HG02840 (cell line): ENCODE results near the gene WWOX.
"Not testable (repeated sequence)": the region's sequence is repeated elsewhere in the genome, so short reads cannot be mapped to it uniquely, and the experiment has no call there.

Experiments
- ATAC-seq: cut with Tn5 transposase; IDR thresholded peaks from one replicate; pipeline ENCODE4 v1.9.1; 2021; ENCODE audit warnings: mild to moderate bottlenecking, moderate library complexity, moderate number of reproducible peaks; ENCODE audit not compliant: unreplicated experiment, low FRiP score

The WWOX gene

DNA sequence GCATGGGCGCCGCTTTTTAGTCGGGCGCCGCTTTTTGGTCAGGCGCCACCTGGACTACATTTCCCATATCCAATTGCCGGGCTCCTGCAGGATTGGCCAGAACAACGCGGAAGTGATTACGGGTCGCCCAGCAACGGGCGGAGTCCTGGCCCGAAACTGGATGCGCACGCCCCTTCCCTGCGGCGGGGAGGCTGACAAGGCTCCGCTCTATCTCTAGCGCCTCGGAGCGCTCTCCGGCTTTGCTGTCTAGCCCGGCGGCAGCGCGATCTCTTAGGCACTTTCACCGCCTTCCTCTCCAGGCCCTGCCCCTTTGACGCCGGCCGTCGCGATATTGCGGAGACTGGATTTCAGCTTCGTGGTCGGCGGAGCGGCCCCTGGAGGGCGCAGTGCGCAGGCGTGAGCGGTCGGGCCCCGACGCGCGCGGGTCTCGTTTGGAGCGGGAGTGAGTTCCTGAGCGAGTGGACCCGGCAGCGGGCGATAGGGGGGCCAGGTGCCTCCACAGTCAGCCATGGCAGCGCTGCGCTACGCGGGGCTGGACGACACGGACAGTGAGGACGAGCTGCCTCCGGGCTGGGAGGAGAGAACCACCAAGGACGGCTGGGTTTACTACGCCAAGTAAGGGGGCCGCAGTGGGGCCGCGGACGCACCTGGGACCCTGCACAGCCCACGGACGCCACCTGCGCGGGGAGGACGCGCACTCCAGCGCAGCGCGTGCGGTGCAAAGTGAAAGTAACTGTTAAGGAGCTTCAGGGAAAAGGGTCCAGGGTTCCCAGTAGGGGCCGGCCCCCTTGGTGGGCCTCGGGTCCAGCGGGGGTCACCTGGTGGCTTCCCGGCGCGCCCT is at the start of gene WWOX:
Gene WWOX (plus strand): TSS at position 384 of the 841 bp plus-strand sequence.
- ATAC-seq, result peak; percentile 94

DNA sequence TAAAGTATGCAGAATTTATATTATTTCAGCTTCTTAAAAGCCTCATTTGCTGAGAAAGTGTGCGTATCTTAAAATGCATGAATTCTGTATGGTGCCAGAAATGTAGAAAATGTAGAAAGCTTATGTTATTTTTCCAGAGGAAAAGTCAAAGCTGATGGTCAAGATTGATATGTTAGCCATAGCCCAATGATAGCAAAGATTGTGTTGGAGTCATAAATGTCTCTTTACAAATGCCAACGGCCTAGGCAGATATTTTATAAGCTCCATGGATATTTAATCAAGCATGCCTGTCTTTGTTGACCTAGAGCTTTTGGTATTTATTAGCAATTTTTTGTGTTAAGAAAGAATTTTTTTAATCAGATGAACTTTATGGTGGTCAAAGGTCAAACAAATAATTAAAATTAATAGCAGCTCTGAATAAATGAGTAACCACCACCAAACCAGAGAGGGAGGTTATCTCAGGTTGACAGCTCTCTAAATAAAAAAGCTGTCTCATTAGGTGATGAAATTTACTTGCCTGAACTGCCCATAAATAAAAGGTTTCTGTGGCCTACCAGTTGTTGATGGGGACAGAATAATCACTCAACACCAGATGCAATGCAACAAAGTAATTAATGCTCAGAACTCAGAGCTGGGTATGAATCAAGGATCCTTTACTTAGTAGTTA is 48.6 kb upstream of the WWOX start:
- ATAC-seq, result no peak

DNA sequence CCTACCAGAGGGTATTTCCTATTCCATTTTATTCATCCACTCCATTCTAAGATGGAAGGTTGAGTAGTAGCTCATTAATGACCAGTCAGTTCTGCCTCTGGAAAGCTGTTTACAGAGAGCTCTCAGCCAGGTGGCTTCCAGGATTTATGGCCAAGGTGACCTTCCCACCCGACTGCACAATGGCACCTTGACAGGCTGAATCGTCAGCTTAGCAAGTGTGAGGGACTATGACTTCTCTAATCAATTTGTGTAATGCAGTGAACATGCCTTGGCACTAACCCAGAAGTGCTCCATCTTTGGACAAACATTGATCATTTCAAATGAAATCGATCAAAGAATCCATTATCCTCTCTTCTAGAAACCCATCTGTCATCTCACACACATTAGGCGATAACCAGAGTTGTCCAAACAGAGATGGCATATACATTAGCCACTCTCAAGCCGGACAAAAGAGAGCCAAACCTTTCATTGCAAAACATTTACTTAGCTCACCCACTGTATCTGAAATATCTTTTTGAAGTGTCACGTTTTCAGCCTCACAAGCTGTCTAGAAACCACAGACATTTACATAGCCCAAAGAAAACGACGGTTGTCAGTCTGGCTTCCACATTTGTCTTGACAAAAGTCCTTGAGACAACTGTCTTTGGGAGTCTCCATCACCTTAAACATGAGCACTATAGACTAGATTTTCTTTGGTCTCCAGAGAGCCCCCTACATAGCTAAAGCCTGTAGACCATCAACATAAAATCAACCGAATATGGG is 41.5 kb upstream of the WWOX start:
- no peak for ATAC-seq

DNA sequence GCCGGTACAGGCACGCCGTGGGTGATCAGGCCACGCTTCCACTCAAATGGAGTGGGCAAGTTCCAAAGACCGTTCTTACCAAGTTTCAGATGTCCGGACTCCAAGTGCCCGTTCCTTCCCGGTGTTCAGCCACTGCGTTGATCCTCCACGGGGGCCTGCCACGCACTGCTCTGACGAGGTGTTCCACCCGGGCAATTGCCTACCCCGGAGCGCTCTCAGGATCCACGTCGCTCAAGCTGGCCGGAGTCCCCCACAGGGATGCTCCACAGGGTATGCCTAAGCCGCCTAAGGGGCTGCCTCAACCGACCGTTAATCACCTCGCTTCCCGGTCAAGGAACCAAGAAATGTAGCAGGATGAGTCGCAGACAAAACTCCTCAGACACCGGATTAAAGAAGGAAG is 39.6 kb upstream of the WWOX start:
- ATAC-seq, result not testable (repeated sequence)

DNA sequence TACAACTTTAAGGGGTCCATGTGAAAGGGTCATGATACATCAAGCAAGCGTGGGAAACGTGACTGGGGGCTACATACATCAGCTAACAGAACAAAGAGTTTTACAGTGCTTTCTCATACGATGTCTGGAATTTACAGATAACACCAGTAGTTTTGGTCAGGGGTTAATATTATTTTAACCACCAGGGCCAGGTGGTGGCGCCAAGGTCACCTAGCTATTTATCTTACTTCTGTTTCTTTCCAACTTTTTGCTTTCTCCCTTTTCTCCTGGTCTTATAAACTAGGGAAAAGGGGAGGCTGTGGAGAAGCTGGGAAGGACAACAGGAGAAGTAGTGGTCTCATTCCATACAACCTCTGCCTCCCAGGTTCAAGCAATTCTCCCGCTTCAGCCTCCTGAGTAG is 39.2 kb upstream of the WWOX start:
- no peak for ATAC-seq

DNA sequence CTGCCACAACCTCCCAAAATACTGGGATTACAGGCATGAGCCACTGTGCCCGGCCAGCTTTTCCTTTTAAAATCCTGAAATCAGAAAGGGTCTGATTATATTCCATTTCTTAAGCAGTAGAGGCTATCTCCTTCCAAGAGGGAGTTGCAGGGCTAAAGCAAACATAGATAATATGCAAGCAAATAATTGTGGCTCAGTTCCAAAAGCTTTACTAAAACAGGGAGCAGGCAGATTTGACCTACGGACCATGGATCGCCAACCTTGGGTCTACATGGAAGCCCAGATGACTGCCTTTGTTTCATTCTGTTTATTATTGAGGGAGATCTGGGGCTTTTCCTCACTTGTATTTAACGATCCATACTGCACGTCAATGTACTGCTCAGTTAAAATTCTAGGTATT is 38.6 kb upstream of the WWOX start:
- no peak for ATAC-seq

DNA sequence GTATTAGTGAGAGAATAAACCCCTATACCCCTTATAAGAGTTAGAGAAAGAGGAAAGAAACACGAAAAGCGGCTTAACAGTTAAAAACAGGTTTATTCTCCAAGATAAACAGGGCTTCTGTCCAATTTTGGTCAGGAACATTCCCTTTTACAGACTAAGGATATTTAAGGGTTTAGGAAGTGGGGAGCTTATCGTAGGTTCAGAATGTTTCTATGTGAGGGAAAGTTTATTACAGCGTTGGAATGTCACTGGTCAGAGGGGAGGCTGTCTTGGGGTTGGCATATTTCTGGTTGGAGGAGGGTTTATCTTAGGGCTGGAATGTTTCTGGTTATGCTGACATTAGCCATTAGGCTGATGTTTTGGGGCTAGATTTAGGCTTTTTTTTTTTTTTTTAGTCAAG is 34.1 kb upstream of the WWOX start:
- no peak for ATAC-seq

DNA sequence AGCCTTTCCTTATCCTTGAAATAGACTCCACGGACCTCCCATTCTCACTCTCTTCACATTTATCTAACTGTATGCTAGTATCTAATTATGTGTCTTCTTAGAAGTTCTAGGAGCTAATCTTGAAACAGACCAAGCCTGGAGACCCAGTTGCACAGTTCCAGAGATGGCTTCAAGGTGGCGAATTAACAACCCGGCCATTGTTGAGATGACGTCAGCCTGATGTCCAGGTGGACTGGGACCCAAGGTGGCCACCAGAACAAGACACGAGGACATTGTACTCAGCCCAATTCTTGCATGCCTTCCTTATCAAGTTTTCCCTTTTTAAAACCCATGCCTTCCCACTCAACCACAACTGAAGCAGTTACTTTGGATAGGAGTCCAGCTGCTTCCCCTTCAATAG is 29.5 kb upstream of the WWOX start:
- ATAC-seq, result no peak

DNA sequence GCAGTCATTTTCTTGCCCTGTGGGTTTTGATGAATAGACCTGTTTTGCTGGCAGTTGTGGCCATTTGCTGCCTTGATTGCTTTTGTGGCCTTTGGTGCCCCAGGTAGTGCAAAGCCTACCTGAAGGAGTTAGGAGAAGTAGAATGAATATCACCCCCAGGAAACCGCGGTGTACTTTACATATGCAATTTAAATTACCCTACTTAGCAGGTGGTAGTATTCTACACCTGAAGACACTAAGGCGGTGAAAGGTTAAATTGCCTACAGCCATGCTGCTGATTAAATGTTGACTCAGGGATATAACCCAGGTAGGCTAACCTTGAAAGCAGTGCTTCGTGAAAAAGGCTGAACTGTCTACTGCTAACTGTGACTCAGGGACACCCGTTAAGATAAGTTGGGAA is 27.2 kb upstream of the WWOX start:
- ATAC-seq, result no peak

DNA sequence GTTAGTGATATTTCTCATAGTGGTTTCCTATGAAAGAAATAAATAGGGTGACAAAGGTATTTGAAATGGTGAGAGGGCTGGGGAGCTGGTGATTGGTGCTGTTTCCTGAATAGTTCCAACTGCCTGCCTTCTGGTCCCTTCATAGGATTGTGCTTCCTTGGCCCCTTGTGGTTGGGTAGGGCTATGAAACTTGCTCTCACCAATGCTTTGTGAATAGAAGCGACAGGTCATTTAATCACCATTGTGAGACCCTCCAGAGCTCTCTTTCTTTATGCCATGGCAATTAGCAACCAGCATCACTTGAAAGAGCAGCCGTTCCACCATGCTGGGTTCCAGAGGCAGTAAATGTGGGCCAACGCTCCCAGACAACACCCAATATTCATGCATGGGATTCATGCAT is 23.7 kb upstream of the WWOX start:
- no peak for ATAC-seq

DNA sequence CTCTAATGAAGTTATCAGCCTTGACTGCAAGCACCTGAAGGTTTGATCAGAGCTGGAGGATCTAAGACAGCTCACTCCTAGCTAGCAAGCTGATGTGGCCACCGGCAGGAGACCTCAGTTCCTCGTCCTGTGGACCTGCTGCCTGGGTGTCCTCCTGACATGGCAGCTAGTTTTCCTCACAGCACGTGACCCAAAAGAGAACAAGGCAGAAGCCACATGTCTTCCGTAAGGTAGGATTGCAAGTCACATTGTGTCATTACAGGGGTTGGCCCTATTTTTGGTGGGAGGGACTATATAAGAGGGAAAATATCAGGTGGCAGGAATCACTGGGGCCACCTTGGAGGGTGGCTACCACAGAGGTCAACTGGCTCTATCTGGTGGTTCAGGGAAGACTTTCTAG is 18.1 kb upstream of the WWOX start:
- no peak for ATAC-seq

DNA sequence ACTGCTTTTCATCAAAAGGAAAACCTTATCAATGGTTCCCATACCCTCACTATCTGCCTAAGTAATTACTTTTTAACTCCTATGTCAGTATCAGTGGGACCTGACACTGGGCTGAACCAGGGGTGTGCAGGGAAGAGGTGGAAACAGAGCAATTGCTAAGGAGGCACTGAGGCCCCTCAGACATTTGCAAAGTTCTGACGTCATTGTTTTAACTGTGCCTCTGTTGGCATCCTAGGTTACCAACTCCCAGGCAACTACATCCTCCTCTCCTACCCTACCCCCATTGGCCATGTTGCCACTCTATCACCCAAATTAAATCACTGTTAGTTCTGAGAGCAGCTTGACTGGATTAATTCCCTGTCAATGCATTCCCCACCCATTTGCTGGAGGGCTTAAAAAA is 8.0 kb upstream of the WWOX start:
- no peak for ATAC-seq

DNA sequence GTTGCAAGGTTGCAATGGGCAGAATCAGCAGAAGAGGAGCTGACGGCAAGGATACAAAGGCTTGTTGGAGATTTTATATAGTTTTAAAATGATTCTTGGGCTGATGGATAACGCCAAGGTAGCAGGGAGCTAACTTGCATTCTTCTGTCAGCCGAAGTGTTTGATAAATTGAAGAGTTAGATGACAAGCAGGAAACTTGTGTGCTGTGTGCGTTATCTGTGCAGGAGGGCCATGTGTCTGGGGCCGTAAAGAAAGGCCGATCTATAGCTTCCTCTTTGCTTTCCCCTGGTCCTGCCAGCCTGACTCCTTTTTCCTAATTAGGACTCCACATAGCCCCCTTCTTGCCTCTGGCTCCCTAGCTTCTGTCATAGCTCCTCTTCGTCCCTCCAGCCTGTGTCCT is 6.7 kb upstream of the WWOX start:
- no peak for ATAC-seq

DNA sequence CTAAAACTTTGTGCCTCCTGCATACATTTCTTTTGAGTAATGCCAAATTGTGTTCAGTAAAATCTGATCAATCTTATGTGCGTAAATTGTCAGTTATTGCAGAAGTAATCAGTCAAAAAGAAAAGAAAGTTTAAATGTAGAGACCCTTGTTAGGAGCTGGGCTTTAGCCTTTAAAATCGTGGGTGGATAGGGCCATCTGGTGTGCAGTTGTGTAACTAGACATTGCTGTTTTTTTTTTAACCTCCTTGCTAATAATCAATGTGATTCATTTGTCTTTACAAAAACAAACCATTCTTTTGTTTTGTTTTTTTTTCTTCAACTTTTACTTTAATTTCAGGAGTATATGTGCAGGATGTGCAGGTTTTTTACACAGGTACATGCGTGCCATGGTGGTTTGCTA is 5.3 kb upstream of the WWOX start:
- no peak for ATAC-seq

DNA sequence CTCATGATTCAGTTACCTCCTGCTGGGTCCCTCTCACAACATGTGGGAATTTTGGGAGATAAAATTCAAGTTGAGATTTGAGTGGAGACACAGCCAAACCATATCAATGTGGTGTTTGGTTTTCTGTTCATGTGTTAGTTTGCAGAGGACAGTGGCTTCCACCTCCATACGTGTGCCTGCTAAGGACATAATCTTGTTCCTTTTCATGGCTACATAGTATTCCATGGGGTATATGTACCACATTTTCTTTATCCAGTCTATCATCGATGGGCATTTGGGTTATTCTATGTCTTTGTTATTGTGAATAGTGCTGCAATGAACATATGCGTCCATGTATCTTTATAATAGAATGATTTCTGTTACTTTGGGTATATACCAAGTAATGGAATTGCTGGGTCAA is 4.5 kb upstream of the WWOX start:
- no peak for ATAC-seq

DNA sequence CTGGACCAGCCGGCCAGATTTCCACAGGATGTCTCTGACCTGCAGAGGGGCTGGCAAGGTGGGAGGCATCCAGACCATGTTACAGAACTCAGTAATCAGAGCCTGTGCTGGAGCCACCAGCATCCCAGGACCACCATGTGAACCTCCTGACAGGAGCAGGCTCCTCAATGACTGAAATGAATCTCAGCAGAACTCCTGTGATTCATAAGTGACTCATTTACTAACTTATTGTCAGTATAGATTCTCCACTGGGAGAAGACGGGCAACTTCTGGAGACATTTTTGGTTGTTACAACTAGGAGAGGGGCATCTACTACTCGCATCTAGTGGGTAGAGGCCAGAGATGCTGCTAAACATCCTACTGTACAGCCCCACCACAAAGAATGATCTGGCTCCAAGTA is 3.1 kb upstream of the WWOX start:
- no peak for ATAC-seq

DNA sequence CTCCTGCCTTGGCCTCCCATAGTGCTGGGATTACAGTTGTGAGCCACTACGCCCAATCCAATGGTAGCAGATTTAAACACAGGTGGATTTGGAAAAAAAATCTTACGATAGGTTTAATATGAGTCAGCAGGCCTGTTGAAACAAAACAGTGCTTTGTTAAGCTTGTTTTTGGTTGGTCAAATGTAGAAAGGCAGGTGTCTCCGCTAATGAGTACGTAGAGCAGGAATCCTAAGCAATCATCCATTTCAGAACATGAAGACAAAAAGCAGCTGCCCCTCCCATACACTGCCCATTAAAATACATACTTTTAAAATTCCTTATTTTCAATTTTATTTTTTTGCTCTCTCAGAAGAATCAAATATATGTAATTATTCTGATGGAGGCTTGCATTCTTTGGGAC is 1.9 kb upstream of the WWOX start:
- no peak for ATAC-seq

DNA sequence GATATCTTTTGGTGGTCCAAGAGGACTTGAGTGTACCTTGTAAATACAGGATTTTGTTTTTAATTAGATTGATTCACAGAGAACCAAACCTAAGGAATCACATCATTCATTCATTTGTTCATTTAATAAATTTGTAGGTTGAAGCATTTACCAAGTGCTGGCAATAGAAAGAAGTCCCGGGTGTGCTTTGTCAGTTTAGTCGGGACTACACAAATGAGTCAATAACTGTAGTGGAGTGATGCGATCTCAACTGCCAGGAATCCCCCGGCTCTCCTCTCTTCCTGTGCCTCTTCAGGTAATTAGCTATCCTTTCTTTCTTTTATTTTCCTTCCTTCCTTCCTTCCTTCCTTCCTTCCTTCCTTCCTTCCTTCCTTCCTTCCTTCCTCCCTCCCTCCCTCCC is 1.4 kb upstream of the WWOX start:
- ATAC-seq, result no peak

DNA sequence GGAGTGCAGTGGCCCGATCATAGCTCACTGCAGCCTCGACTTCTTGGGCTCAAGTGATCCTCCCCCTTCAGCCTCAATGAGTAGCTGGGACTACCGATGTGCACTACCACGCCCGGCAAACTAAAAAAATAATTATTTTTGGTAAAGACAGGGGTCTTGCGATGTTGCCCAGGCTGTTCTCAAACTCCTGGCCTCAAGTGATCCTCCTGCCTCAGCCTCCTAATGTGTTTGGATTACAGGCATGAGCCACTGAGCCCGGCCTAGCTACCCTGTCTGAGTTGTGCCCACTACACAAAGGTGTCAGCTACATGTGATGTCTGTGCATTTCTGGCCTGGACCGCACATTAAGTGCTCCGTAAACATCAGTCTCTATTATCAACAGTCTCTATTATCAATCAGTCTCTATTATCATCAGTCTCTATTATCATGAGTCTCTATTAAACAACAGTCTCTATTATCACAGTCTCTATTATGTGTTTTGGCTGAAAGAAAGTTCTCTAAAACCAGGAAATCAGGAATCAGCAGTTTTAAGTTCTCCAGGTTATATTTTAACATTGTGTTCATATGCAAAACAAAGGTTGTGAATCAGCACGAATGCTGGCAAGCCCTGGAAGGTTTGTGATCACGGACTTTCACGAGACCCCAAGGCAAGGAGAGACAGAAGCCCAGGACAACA is 721 bp upstream of the WWOX start:
- ATAC-seq, result no peak

DNA sequence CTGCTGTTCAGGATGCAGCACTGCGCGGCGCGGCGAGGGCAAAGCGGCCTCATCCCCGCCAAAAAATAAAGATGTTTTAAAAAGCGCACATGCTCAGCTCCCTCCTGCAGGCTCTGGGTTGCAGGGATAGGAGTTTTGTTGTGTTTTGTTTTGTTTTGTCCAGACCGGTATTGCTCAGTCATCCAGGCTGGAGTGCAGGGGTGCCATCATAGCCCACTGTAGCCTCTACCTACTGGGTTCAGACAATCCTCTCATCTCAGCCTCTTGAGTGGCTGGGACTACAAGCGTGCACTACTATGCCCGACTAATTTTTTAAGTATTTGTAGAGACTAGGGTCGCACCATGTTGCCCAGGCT is 636 bp downstream of the WWOX start:
- ATAC-seq, result no peak

DNA sequence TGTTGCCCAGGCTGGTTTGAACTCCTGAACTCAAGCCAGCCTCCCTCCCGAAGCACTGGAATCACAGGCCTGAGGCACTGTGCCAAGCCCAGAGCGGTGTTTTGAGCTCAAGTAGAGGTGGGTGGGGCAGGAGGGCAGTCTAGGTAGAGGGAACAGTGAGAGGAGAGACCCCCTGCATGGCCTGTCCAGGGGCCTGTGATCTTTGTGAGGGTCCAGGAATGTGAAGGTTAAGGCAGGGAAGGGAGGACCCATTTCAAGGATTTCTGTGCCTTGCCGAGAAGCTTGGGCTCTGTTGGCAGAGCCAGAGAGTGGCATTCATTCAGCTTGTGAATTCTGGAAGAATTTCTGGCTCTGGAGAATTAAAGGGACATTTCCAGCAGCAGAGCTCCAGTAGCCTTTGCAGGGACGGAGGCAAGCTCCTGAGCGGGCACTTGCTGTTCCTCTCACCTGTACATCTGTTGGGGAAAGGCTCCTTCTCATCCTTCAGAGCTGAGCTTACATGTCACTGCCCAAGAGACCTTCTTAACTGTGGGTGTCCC is 2.7 kb downstream of the WWOX start:
- ATAC-seq, result no peak
